ENCODE measurements around the gene PUS1. TPM values are rescaled to one million over a fixed set of nuclear protein-coding genes. Genes with fewer than 3 reads are reported as not detected.

PUS1 gene
- total and polyA plus RNA-seq, 2 donors from 2014 or later, result 16.1 to 28.8 TPM

GRCh38 chr12:131901431-131902331, 27.4 kb upstream of the PUS1 start:
- no peak overlapping the region for H3K27ac ChIP-seq (ENCODE audit: low read depth in 2 of 2, low read length in 2 of 2)
- intact Hi-C loops (cut with DNase I), result no loop called here
- no peaks in the 10 kb centered on the region for H3K27me3 ChIP-seq (ENCODE audit: control insufficient read depth, insufficient read depth, low read length)
- DNase-seq (peak in 1 of 5 donors; percentile 90), FAIRE-seq (no peak)
- peaks cover 0 to 2% (median 0%) of the 10 kb centered on the region in 3 donors for H3K36me3 ChIP-seq (ENCODE audit: control insufficient read depth in 2 of 3, insufficient read depth in 3 of 3, low read length in 3 of 3)
- H3K9me3 ChIP-seq (ENCODE audit: control insufficient read depth in 2 of 3, insufficient read depth in 1 of 3, low read length in 3 of 3), result no peaks in the 10 kb centered on the region
- no peak overlapping the region for H3K9ac ChIP-seq (ENCODE audit: low read length in 3 of 3)
- peaks cover 0 to 27% (median 9%) of the 10 kb centered on the region in 3 donors for H3K4me1 ChIP-seq (ENCODE audit: control insufficient read depth in 2 of 3, insufficient read depth in 2 of 3, low read depth in 1 of 3, low read length in 3 of 3)
- H3K4me3 ChIP-seq (ENCODE audit: low read length in 3 of 3), result no peak overlapping the region
- no peak for TF ChIP-seq CTCF (IDR thresholded peaks at IDR 0.05; ENCODE audit: borderline replicate concordance, extremely low read depth, insufficient read depth)

- DNase-seq, result peak in 2 of 5 donors; percentile 7 to 68
- no peak for TF ChIP-seq CTCF (IDR thresholded peaks at IDR 0.05; ENCODE audit: borderline replicate concordance, extremely low read depth, insufficient read depth)
- Histone ChIP-seq H3K27me3 (ENCODE audit: control insufficient read depth, insufficient read depth, low read length) (no peaks in the 10 kb centered on the region), H3K9me3 (ENCODE audit: control insufficient read depth in 2 of 3, insufficient read depth in 1 of 3, low read length in 3 of 3) (no peaks in the 10 kb centered on the region), H3K27ac (ENCODE audit: low read depth in 2 of 2, low read length in 2 of 2) (no peak overlapping the region), H3K4me1 (ENCODE audit: control insufficient read depth in 2 of 3, insufficient read depth in 2 of 3, low read depth in 1 of 3, low read length in 3 of 3) (peaks cover 0 to 20% (median 9%) of the 10 kb centered on the region in 3 donors), H3K4me3 (ENCODE audit: low read length in 3 of 3) (no peak overlapping the region), H3K9ac (ENCODE audit: low read length in 3 of 3) (no peak overlapping the region), H3K36me3 (ENCODE audit: control insufficient read depth in 2 of 3, insufficient read depth in 3 of 3, low read length in 3 of 3) (peaks cover 0 to 3% (median 0%) of the 10 kb centered on the region in 3 donors)
- intact Hi-C loops (cut with DNase I), result no loop called here
- FAIRE-seq, result no peak
These were observed 26.5 kb upstream of the PUS1 start for GRCh38 chr12:131902332-131903241.

- Histone ChIP-seq H3K9ac (ENCODE audit: low read length in 3 of 3) (no peak overlapping the region), H3K27me3 (ENCODE audit: control insufficient read depth, insufficient read depth, low read length) (no peaks in the 10 kb centered on the region), H3K4me3 (ENCODE audit: low read length in 3 of 3) (no peak overlapping the region), H3K9me3 (ENCODE audit: control insufficient read depth in 2 of 3, insufficient read depth in 1 of 3, low read length in 3 of 3) (no peaks in the 10 kb centered on the region), H3K4me1 (ENCODE audit: control insufficient read depth in 2 of 3, insufficient read depth in 2 of 3, low read depth in 1 of 3, low read length in 3 of 3) (peaks cover 0 to 15% (median 0%) of the 10 kb centered on the region in 3 donors), H3K36me3 (ENCODE audit: control insufficient read depth in 2 of 3, insufficient read depth in 3 of 3, low read length in 3 of 3) (peaks cover 0 to 3% (median 0%) of the 10 kb centered on the region in 3 donors), H3K27ac (ENCODE audit: low read depth in 2 of 2, low read length in 2 of 2) (no peak overlapping the region)
- intact Hi-C loops (cut with DNase I), result no loop called here
- DNase-seq (peak in 2 of 5 donors; percentile 7 to 63), FAIRE-seq (no peak)
- no peak for TF ChIP-seq CTCF (IDR thresholded peaks at IDR 0.05; ENCODE audit: borderline replicate concordance, extremely low read depth, insufficient read depth)
These were observed 25.5 kb upstream of the PUS1 start for GRCh38 chr12:131903270-131904255.

Measured in kidney (tissue), 14 donors.